OCI-LY3 (cell line): ENCODE results near the gene KRT2.

Experiments
- H2AFZ ChIP-seq: fragments of 200-600, 300-600 bp; shearing (Covaris generic); 2 replicates; pipeline ENCODE4 v1.6.0; 2014; ENCODE audit warnings: antibody characterized with exemption, low read depth, low read length
- H3K27ac ChIP-seq: fragments of 200-600, 300-600 bp; sonication (generic); 2 replicates; pipeline ENCODE4 v1.5.1; 2014; ENCODE audit warnings: mild to moderate bottlenecking, low read length, moderate library complexity, mixed read lengths
- H3K27me3 ChIP-seq: fragments of 200-600, 300-600 bp; sonication (generic); 2 replicates; pipeline ENCODE4 v1.6.1; 2014; ENCODE audit warnings: low read depth, low read length, mixed read lengths
- H3K36me3 ChIP-seq: fragments of 200-600, 300-600 bp; sonication (generic); replicated peaks from 2 replicates; pipeline ENCODE3; 2014; ENCODE audit warnings: low read depth, low read length, mixed read lengths
- H3K4me1 ChIP-seq: fragments of 300-600, 200-600 bp; sonication (generic); 2 replicates; pipeline ENCODE4 v1.6.1; 2014; ENCODE audit warnings: low read length, mixed read lengths
- H3K4me2 ChIP-seq: fragments of 200-600, 300-600 bp; sonication (generic); 2 replicates; pipeline ENCODE4 v1.6.1; 2014; ENCODE audit warnings: low read length, mixed read lengths
- H3K4me3 ChIP-seq: fragments of 300-600, 200-600 bp; sonication (generic); 2 replicates; pipeline ENCODE4 v1.5.1; 2014; ENCODE audit warnings: antibody characterized with exemption, mild to moderate bottlenecking, low read length, moderate library complexity
- H3K79me2 ChIP-seq: fragments of 300-600, 200-600 bp; shearing (Covaris generic); 2 replicates; pipeline ENCODE4 v1.6.1; 2014; ENCODE audit warnings: mild to moderate bottlenecking, low read length, mixed read lengths
- H3K9ac ChIP-seq: fragments of 300-600, 200-600 bp; shearing (Covaris generic); 2 replicates; pipeline ENCODE4 v1.6.0; 2014; ENCODE audit warnings: mild to moderate bottlenecking, low read length, moderate library complexity
- H3K9me3 ChIP-seq: fragments of 200-600, 300-600 bp; shearing (Covaris generic); 2 replicates; pipeline ENCODE4 v1.6.1; 2014; ENCODE audit warnings: low read length, mixed read lengths; ENCODE audit not compliant: insufficient read depth
- H4K20me1 ChIP-seq: fragments of 200-600, 300-600 bp; sonication (generic); 2 replicates; pipeline ENCODE4 v1.6.1; 2016; ENCODE audit warnings: low read length, mixed read lengths; ENCODE audit not compliant: insufficient read depth
- EZH2phosphoT487 ChIP-seq: fragments of 200-600 bp; shearing (Covaris generic); IDR thresholded peaks from 2 replicates; pipeline ENCODE4 v1.6.1; 2018; ENCODE audit warnings: antibody characterized with exemption, mixed run types, low read depth
- TF ChIP-seq, protein P1 (sequence below): fragments of 200-600, 300-600 bp; sonication (generic); IDR thresholded peaks from 2 replicates; pipeline ENCODE4 v1.5.1; 2014; ENCODE audit warnings: antibody characterized with exemption, low read length, low read depth

The KRT2 gene

DNA sequence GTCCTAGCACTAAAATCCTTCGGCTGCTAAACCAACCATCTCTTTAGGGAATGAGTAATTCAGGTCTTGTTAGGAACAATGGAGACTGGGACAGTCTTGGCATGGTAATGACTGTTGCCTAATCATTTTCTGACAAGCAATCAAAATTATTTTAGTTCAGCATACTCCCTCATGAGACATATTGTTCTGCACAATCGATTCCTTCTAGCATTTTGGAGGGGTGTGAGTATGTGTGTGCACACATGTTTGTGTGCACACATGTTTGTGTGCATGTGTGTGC lies 30.3 kb upstream of the KRT2 start:
- Histone ChIP-seq H3K9ac (no peak overlapping the region), H2AFZ (no peak overlapping the region), H3K79me2 (no peaks in the 10 kb centered on the region), H3K4me2 (no peak overlapping the region), H3K9me3 (no peaks in the 10 kb centered on the region), H3K36me3 (no peaks in the 10 kb centered on the region), H3K27ac (no peak overlapping the region), H4K20me1 (no peaks in the 10 kb centered on the region), H3K27me3 (peaks cover 67% of the 10 kb centered on the region), H3K4me3 (no peak overlapping the region), H3K4me1 (no peaks in the 10 kb centered on the region)
- TF ChIP-seq EZH2phosphoT487: no peak
- TF ChIP-seq, protein P1, sequence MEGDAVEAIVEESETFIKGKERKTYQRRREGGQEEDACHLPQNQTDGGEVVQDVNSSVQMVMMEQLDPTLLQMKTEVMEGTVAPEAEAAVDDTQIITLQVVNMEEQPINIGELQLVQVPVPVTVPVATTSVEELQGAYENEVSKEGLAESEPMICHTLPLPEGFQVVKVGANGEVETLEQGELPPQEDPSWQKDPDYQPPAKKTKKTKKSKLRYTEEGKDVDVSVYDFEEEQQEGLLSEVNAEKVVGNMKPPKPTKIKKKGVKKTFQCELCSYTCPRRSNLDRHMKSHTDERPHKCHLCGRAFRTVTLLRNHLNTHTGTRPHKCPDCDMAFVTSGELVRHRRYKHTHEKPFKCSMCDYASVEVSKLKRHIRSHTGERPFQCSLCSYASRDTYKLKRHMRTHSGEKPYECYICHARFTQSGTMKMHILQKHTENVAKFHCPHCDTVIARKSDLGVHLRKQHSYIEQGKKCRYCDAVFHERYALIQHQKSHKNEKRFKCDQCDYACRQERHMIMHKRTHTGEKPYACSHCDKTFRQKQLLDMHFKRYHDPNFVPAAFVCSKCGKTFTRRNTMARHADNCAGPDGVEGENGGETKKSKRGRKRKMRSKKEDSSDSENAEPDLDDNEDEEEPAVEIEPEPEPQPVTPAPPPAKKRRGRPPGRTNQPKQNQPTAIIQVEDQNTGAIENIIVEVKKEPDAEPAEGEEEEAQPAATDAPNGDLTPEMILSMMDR: no peak

DNA sequence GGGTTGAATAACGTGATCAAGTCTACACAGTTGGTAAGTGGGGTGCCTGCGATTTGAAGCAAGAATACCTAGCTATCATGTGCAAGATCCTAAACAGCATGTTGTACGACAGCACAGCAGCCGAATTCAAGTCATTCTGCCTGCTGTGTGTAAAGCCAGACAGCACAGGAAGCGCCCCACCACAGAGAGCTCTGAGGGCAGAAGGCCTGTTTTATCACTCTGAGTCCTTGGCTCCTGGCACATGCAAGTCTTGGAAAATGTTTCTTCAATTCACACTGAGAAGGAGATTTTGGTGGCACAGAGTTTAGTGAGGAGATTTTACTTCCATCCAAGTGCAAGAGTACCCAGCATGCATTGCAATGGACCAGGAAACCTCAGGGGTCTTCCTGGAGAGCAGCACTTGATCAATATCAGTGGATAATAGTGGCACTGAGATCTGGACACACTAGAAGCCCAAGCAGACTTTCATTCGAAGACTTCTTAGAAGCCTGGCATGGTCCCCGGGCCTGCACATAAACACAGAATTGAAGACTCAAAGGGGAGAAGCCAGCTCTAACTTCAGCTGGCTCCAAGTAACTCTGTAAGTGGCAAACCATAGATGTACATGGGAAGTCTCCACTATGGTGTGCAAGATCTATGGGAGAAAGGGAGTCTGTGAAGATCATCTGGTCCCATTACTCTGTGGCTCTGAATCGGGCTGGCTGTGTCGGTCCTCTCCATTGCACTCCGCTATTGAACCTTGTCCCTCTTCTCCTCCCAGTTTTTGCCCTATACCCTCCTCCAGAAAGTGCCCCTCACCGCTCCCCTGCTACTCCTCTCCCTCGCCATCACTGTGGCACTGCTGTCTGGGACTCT lies 29.7 kb upstream of the KRT2 start:
- H3K4me2 ChIP-seq: no peak overlapping the region
- no peaks in the 10 kb centered on the region for H3K9me3 ChIP-seq
- no peaks in the 10 kb centered on the region for H3K4me1 ChIP-seq
- TF ChIP-seq EZH2phosphoT487: no peak
- TF ChIP-seq, protein P1: no peak
- H3K27me3 ChIP-seq: peaks cover 62% of the 10 kb centered on the region
- no peak overlapping the region for H2AFZ ChIP-seq
- no peaks in the 10 kb centered on the region for H3K36me3 ChIP-seq
- no peak overlapping the region for H3K4me3 ChIP-seq
- no peak overlapping the region for H3K27ac ChIP-seq
- no peak overlapping the region for H3K9ac ChIP-seq
- no peaks in the 10 kb centered on the region for H4K20me1 ChIP-seq
- no peaks in the 10 kb centered on the region for H3K79me2 ChIP-seq

DNA sequence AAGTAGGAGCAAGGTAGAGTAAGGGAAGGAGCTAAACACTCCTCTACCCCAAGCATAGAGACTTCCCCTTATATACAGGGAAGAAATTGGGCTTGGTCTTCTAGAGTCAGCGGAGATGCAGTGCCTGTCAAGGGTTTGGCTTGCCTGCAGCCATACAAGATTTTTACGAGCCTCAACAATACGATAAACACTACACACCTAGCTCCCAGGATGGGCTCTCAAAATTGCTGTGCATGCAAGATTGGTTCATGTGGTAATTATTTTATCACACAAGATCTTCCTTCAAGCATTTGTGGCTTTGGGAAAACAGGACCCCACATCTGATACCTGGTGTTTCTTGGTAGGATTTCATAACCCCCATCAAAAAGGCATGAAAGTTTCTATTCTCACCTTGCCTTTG lies 28.4 kb upstream of the KRT2 start, which contains the start of gene KRT1:
Gene KRT1 (minus strand): TSS at position 45 of the 400 bp plus-strand sequence. CDS start 59 bp downstream, outside the sequence.
- H3K79me2 ChIP-seq: no peaks in the 10 kb centered on the region
- H3K27ac ChIP-seq: no peak within 1 kb of the TSS
- TF ChIP-seq, protein P1: no peak
- H3K4me2 ChIP-seq: no peak within 1 kb of the TSS
- no peak within 1 kb of the TSS for H2AFZ ChIP-seq
- no peak within 1 kb of the TSS for H3K9ac ChIP-seq
- H3K9me3 ChIP-seq: no peaks in the 10 kb centered on the region
- no peaks in the 10 kb centered on the region for H3K4me1 ChIP-seq
- H3K4me3 ChIP-seq: no peak within 1 kb of the TSS
- peaks cover 48% of the 10 kb centered on the region for H3K27me3 ChIP-seq
- H3K36me3 ChIP-seq: no peaks in the 10 kb centered on the region
- H4K20me1 ChIP-seq: no peaks in the 10 kb centered on the region

DNA sequence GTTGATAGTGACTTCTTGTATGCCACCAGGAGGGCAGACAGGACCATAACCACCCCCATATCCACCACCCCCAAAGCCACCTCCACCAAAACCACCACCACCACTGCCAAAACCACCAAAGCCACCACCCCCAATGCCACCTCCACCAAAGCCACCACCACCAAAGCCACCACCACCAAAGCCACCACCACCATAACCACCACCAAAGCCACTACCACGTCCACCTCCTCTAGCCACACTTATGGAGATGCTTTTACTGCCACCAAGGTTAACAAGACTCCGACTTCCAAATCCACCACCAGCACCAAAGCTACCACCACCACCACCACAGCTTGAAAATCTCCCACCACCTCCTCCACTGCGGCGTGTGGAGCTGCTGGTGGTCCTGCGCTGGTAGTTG lies 27.9 kb upstream of the KRT2 start:
- Histone ChIP-seq H3K9me3 (no peaks in the 10 kb centered on the region), H3K4me3 (no peak overlapping the region), H2AFZ (no peak overlapping the region), H4K20me1 (no peaks in the 10 kb centered on the region), H3K27me3 (peaks cover 46% of the 10 kb centered on the region), H3K4me1 (no peaks in the 10 kb centered on the region), H3K27ac (no peak overlapping the region), H3K36me3 (no peaks in the 10 kb centered on the region), H3K79me2 (no peaks in the 10 kb centered on the region), H3K9ac (no peak overlapping the region), H3K4me2 (no peak overlapping the region)
- TF ChIP-seq EZH2phosphoT487: no peak
- TF ChIP-seq, protein P1: no peak
